OCI-LY7 (cell line): ENCODE data around the gene CPOX. TPM values are rescaled to one million over a fixed set of nuclear protein-coding genes. Genes with fewer than 3 reads are reported as not detected.

Source experiments
- BruUV-seq: library from RNA; stranded (reverse); fragments of 400-500 nt; replicated peaks from 2 replicates; lab custom pipeline; 2021; lab: Mats Ljungman, UMichigan
- CTCF ChIA-PET: fragments of 300-600 bp; sonication (Branson Sonifier 250); formaldehyde crosslinking; loops from one replicate; lab custom pipeline; 2022; ENCODE audit warnings: antibody characterized with exemption; ENCODE audit not compliant: unreplicated experiment; lab: Charles Lee
- POLR2A ChIA-PET: fragments of 300-600 bp; sonication (Branson Sonifier 250); formaldehyde crosslinking; loops from one replicate; lab custom pipeline; 2022; ENCODE audit warnings: antibody characterized with exemption; lab: Charles Lee
- DNase-seq: peaks from one replicate; pipeline ENCODE4 v3.0.0-alpha.2; 2015; ENCODE audit warnings: low spot score
- H2AFZ ChIP-seq: fragments of 200-600 bp; sonication (generic), shearing (Covaris generic); 2 replicates; pipeline ENCODE4 v1.6.1; 2014; ENCODE audit warnings: mild to moderate bottlenecking, antibody characterized with exemption, low read length, moderate library complexity
- H3K27ac ChIP-seq: fragments of 200-600 bp; sonication (generic); 2 replicates; pipeline ENCODE4 v1.5.1; 2014; ENCODE audit warnings: mixed run types, low read depth, mild to moderate bottlenecking, moderate library complexity, low read length, inconsistent platforms; ENCODE audit not compliant: poor library complexity, severe bottlenecking
- H3K36me3 ChIP-seq: fragments of 200-600 bp; sonication (generic); 2 replicates; pipeline ENCODE4 v1.6.1; 2014; ENCODE audit warnings: mild to moderate bottlenecking, antibody characterized with exemption, low read length, moderate library complexity, mixed read lengths; ENCODE audit not compliant: insufficient read depth
- H3K4me1 ChIP-seq: fragments of 200-600 bp; sonication (generic); 2 replicates; pipeline ENCODE4 v1.5.1; 2014; ENCODE audit warnings: mild to moderate bottlenecking, low read length; ENCODE audit not compliant: insufficient read depth, poor library complexity, severe bottlenecking
- H3K4me2 ChIP-seq: fragments of 200-600 bp; sonication (generic); 2 replicates; pipeline ENCODE4 v1.6.1; 2014; ENCODE audit warnings: mild to moderate bottlenecking, low read length
- H3K4me3 ChIP-seq: fragments of 200-600 bp; sonication (generic); 2 replicates; pipeline ENCODE4 v1.5.1; 2014; ENCODE audit warnings: mild to moderate bottlenecking, low read depth, low read length; ENCODE audit not compliant: poor library complexity, severe bottlenecking
- H3K79me2 ChIP-seq: fragments of 200-600 bp; sonication (generic); 2 replicates; pipeline ENCODE4 v1.6.1; 2016; ENCODE audit warnings: low read depth, mild to moderate bottlenecking, low read length, moderate library complexity, mixed read lengths; ENCODE audit not compliant: insufficient read depth
- H3K9me2 ChIP-seq: fragments of 200-600 bp; sonication (generic); 2 replicates; pipeline ENCODE4 v1.6.1; 2016; ENCODE audit warnings: mild to moderate bottlenecking, low read length, mixed read lengths; ENCODE audit not compliant: insufficient read depth
- H3K9me3 ChIP-seq: fragments of 200-600 bp; sonication (generic); 2 replicates; pipeline ENCODE4 v1.6.1; 2014; ENCODE audit warnings: mild to moderate bottlenecking, mixed run types, low read length, mixed read lengths
- H4K20me1 ChIP-seq: fragments of 200-600 bp; sonication (generic); 2 replicates; pipeline ENCODE4 v1.6.1; 2014; ENCODE audit warnings: mild to moderate bottlenecking, antibody characterized with exemption, low read length, moderate library complexity, mixed read lengths; ENCODE audit not compliant: insufficient read depth
- EZH2phosphoT487 ChIP-seq: fragments of 200-600 bp; sonication (generic); IDR thresholded peaks from 2 replicates; pipeline ENCODE4 v1.6.1; 2018; ENCODE audit warnings: low read depth, borderline replicate concordance, mild to moderate bottlenecking, mixed run types, antibody characterized with exemption, low read length, moderate library complexity, mixed read lengths
- intact Hi-C: fragments of 100-400 bp; cut with micrococcal nuclease; formaldehyde crosslinking; loops from one replicate; pipeline ENCODE4 v1.10.0; 2022; ENCODE audit not compliant: unreplicated experiment
- total RNA-seq, 2 experiments: library from RNA; depleted of rRNA in 1 of 2; stranded (reverse); fragments of >200 nt in 1 of 2; shearing (Covaris generic) in 1 of 2; gene quantifications; 2 replicates each; pipeline ENCODE4 v1.2.3, GENCODE V29; 2014 to 2022
- TF ChIP-seq, protein P1 (sequence below): fragments of 200-600 bp; sonication (generic); conservative IDR thresholded peaks from 2 replicates; pipeline ENCODE4 v1.5.1; 2014; ENCODE audit warnings: mild to moderate bottlenecking, antibody characterized with exemption, low read length, moderate library complexity, mixed read lengths

CPOX gene
- total RNA-seq, 2 experiments from 2014 or later, result 10.1 to 14.7 TPM

DNA sequence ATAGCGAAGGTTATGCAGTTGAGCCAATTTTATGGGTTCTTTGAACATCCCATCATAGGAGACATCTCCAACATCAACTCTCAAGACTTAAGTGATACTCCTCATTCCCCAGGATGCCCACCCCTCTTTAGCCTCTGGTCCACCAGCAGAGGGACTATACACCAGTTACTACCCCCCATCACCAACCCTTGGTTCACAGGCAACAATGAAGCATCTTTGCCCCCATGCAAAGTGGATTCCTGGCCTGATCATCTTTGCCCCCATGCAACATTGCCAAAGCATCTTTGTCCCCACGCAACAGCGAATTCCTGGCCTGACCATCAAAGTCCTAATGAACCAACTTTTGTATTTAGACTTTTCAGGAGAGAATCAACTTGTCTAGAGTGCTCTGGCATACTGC lies 42.6 kb downstream of the CPOX start:
- H3K4me2 ChIP-seq, result no peak overlapping the region
- no peaks in the 10 kb centered on the region for H4K20me1 ChIP-seq
- H3K36me3 ChIP-seq, result no peaks in the 10 kb centered on the region
- CTCF ChIA-PET, result no interaction called here
- no peaks in the 10 kb centered on the region for H3K79me2 ChIP-seq
- no peaks in the 10 kb centered on the region for H3K9me3 ChIP-seq
- TF ChIP-seq, protein P1, sequence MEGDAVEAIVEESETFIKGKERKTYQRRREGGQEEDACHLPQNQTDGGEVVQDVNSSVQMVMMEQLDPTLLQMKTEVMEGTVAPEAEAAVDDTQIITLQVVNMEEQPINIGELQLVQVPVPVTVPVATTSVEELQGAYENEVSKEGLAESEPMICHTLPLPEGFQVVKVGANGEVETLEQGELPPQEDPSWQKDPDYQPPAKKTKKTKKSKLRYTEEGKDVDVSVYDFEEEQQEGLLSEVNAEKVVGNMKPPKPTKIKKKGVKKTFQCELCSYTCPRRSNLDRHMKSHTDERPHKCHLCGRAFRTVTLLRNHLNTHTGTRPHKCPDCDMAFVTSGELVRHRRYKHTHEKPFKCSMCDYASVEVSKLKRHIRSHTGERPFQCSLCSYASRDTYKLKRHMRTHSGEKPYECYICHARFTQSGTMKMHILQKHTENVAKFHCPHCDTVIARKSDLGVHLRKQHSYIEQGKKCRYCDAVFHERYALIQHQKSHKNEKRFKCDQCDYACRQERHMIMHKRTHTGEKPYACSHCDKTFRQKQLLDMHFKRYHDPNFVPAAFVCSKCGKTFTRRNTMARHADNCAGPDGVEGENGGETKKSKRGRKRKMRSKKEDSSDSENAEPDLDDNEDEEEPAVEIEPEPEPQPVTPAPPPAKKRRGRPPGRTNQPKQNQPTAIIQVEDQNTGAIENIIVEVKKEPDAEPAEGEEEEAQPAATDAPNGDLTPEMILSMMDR, result no peak
- no peak for TF ChIP-seq EZH2phosphoT487
- no peak for DNase-seq
- no peak overlapping the region for H3K4me3 ChIP-seq
- POLR2A ChIA-PET, result interaction anchor here (0.5 to 19.7 kb wide), 6 partner anchors 8 to 512 kb away, joined by 4 to 296 read pairs (median 22); partner anchors contain the start of gene GPR15
- intact Hi-C loops, result no loop called here
- peaks cover 65% of the 10 kb centered on the region for H3K4me1 ChIP-seq
- no peak overlapping the region for H3K27ac ChIP-seq
- no peaks in the 10 kb centered on the region for H3K9me2 ChIP-seq
- H2AFZ ChIP-seq, result no peak overlapping the region
- BruUV-seq, result no TSS peak

DNA sequence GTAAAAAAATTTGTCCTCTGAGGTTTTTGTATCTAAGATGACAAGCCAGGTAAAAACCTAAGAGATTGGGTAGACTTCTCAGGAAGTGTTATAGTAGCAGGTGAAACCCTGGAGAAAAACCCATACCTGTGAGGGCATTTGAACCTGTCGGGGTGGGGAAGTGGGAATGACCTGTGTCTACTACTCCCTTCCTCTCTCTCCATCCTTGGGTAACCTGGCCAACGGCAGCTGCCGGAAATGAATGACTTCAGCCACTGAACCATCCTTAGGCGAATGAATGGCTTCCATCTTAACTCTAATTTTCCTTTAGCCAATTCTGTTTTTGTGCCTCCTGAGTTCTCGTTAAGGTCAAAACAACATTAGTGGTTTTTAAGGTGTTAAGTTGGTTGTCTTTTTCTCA lies 44.9 kb downstream of the CPOX start:
- Histone ChIP-seq H3K9me3 (no peaks in the 10 kb centered on the region), H3K27ac (no peak overlapping the region), H3K36me3 (no peaks in the 10 kb centered on the region), H2AFZ (peak overlapping the region; percentile 22; the same call in 1 of the 2 replicates), H3K4me1 (peaks cover 47% of the 10 kb centered on the region), H3K79me2 (no peaks in the 10 kb centered on the region), H4K20me1 (no peaks in the 10 kb centered on the region), H3K4me3 (no peak overlapping the region), H3K9me2 (no peaks in the 10 kb centered on the region), H3K4me2 (no peak overlapping the region)
- BruUV-seq, result no TSS peak
- TF ChIP-seq, protein P1, result no peak
- TF ChIP-seq EZH2phosphoT487, result no peak
- intact Hi-C loops, result no loop called here
- DNase-seq, result no peak
- CTCF ChIA-PET, result no interaction called here
- POLR2A ChIA-PET, result interaction anchor here (0.6 to 19.7 kb wide), 4 partner anchors 7 to 17 kb away, joined by 3 to 296 read pairs (median 16); partner anchors contain the start of gene GPR15

DNA sequence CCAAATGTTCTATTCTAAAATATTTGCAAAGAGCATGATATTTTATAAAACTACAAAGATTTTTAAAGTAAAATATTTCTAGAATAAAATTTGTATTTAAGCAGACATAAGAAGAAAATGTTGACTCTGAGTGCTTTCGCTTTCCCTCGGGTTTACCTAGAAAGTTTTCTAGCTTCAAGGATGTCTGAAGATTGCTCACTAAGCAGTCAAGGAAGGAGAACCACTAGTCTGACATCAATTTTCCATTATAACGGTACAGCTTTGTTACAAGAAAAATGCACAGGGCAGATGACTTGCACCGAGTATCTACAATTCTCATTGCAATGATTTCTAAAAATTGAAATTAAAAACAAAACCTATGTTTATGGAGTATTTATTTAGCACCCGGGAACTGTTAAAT lies 47.5 kb downstream of the CPOX start:
- H3K9me2 ChIP-seq, result no peaks in the 10 kb centered on the region
- TF ChIP-seq, protein P1, result no peak
- TF ChIP-seq EZH2phosphoT487, result no peak
- peak overlapping the region; percentile 58 for H3K4me2 ChIP-seq
- ChIA-PET POLR2A (interaction anchor here (0.8 to 2.9 kb wide), 11 partner anchors 9 to 20 kb away, joined by 3 to 28 read pairs (median 4); partner anchors contain the start of gene GPR15), CTCF (interaction anchor here (1.0 kb wide), 1 partner anchor 17 kb away, joined by 3 read pairs; no protein-coding TSS in a partner anchor)
- peaks cover 37% of the 10 kb centered on the region for H3K4me1 ChIP-seq
- H3K79me2 ChIP-seq, result peaks cover 4% of the 10 kb centered on the region; the same call in 1 of the 2 replicates
- intact Hi-C loops, result no loop called here
- H4K20me1 ChIP-seq, result no peaks in the 10 kb centered on the region
- H3K9me3 ChIP-seq, result no peaks in the 10 kb centered on the region
- H3K36me3 ChIP-seq, result no peaks in the 10 kb centered on the region; the same call in 1 of the 2 replicates
- H3K27ac ChIP-seq, result no peak overlapping the region
- no TSS peak for BruUV-seq
- H2AFZ ChIP-seq, result peak overlapping the region; percentile 90
- H3K4me3 ChIP-seq, result peak overlapping the region; percentile 29
- DNase-seq, result peak; percentile 41
